Activated CD4-positive, alpha-beta T cell treated with anti-CD3 and anti-CD28 coated beads, Interleukin-2, amount 10 ng/mL, durations not matched to agents 24 days and 14 days (primary cell): ENCODE data around the gene DHX29. TPM values are rescaled to one million over a fixed set of nuclear protein-coding genes. Genes with fewer than 3 reads are reported as not detected.
"Not testable (repeated sequence)": the region's sequence is repeated elsewhere in the genome, so short reads cannot be mapped to it uniquely, and the experiment has no call there.

ENCODE experiments used
- DNase-seq: peaks from one replicate; pipeline ENCODE4 v3.0.0; 2022
- H3K27ac Mint-ChIP-seq: one replicate; pipeline ENCODE4 v1.8.0; 2022; ENCODE audit warnings: mild to moderate bottlenecking, mixed read lengths
- H3K27me3 Mint-ChIP-seq: one replicate; pipeline ENCODE4 v1.8.0; 2022; ENCODE audit warnings: mixed read lengths
- H3K36me3 Mint-ChIP-seq: one replicate; pipeline ENCODE4 v1.8.0; 2022; ENCODE audit warnings: low read depth, mild to moderate bottlenecking, mixed read lengths
- H3K4me1 Mint-ChIP-seq: one replicate; pipeline ENCODE4 v1.8.0; 2021; ENCODE audit warnings: mixed read lengths
- H3K4me3 Mint-ChIP-seq: one replicate; pipeline ENCODE4 v1.8.0; 2022; ENCODE audit warnings: mild to moderate bottlenecking, moderate library complexity, mixed read lengths
- H3K9me3 Mint-ChIP-seq: one replicate; pipeline ENCODE4 v1.8.0; 2021; ENCODE audit warnings: mixed read lengths
- intact Hi-C: fragments of 100-400 bp; cut with micrococcal nuclease; formaldehyde crosslinking; loops from one replicate; pipeline ENCODE4 v1.15.1; 2023
- total RNA-seq: library from RNA; stranded (reverse); gene quantifications from 2 replicates; pipeline ENCODE4 v1.2.3, GENCODE V29; 2022

DHX29 gene
- total RNA-seq, 1 donor from 2014 or later = 18.0 TPM

DNA sequence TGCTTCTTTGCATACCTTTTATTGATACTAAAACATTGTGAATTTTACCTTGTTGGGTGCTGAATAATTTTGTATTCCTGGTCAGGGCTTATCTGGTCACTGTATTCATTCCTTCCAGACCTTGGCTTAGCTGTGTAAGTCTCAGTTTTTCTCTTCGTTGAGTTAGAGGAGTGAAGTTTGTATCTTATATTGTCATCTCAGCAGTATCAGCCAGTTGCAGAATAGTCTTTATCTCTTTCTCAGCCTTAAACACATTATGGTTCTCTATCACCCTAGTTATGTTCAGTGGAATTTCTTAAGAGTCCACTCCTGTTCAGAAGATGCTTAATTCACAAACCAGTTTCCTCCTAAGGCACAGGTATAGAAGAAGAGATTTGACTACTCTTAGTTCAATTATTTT, 25.5 kb upstream of the DHX29 start:
- Mint-ChIP-seq H3K4me1 (peaks cover 18% of the 10 kb centered on the region), H3K4me3 (no peak overlapping the region), H3K27me3 (no peaks in the 10 kb centered on the region), H3K9me3 (no peaks in the 10 kb centered on the region), H3K36me3 (peaks cover 58% of the 10 kb centered on the region), H3K27ac (peak overlapping the region; percentile 22)
- DNase-seq = no peak
- intact Hi-C loops = loop anchor here (10.0 kb wide), 2 partner anchors 202 to 572 kb away; partner anchors contain the start of gene PLPP1

- H3K9me3 Mint-ChIP-seq = no peaks in the 10 kb centered on the region
- intact Hi-C loops = loop anchor here (10.0 kb wide), 2 partner anchors 203 to 573 kb away; partner anchors contain the start of gene PLPP1
- no peak overlapping the region for H3K4me3 Mint-ChIP-seq
- DNase-seq = no peak
- peaks cover 62% of the 10 kb centered on the region for H3K36me3 Mint-ChIP-seq
- H3K4me1 Mint-ChIP-seq = peaks cover 25% of the 10 kb centered on the region
- no peak overlapping the region for H3K27ac Mint-ChIP-seq
- H3K27me3 Mint-ChIP-seq = no peaks in the 10 kb centered on the region
These were observed 23.8 kb upstream of the DHX29 start for GRCh38 chr5:55331321-55331720.

DNA sequence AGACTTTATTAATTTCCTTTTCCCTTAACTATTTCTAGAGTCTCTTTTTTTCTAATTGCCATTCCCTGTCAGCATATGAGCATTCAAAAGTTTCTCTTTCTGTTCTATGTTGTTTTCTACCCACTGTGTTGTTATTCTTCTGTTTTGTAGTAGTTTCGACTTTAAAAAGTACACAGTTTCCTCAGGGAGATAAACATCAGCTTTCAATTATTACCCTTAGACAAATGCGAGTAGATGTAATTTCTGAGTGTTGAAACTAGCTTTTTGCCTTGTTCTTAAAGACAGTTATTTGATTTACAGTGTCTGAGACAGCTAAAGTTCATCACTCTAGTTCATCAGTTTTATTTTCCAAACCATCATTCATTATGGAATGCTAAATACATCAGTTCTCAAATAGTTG, 19.8 kb upstream of the DHX29 start:
- H3K27me3 Mint-ChIP-seq = no peaks in the 10 kb centered on the region
- intact Hi-C loops = no loop called here
- peaks cover 53% of the 10 kb centered on the region for H3K36me3 Mint-ChIP-seq
- H3K9me3 Mint-ChIP-seq = no peaks in the 10 kb centered on the region
- H3K4me1 Mint-ChIP-seq = peaks cover 25% of the 10 kb centered on the region
- DNase-seq = no peak
- peak overlapping the region; percentile 47 for H3K4me3 Mint-ChIP-seq
- peak overlapping the region; percentile 59 for H3K27ac Mint-ChIP-seq

- H3K36me3 Mint-ChIP-seq = peaks cover 40% of the 10 kb centered on the region
- H3K27ac Mint-ChIP-seq = no peak overlapping the region
- intact Hi-C loops = loop anchor here (2.0 kb wide), 1 partner anchor 365 kb away; no protein-coding TSS in a partner anchor
- H3K27me3 Mint-ChIP-seq = no peaks in the 10 kb centered on the region
- H3K4me1 Mint-ChIP-seq = peaks cover 20% of the 10 kb centered on the region
- no peak for DNase-seq
- no peak overlapping the region for H3K4me3 Mint-ChIP-seq
- no peaks in the 10 kb centered on the region for H3K9me3 Mint-ChIP-seq
These were observed 18.1 kb upstream of the DHX29 start for GRCh38 chr5:55325621-55326020.

DNA sequence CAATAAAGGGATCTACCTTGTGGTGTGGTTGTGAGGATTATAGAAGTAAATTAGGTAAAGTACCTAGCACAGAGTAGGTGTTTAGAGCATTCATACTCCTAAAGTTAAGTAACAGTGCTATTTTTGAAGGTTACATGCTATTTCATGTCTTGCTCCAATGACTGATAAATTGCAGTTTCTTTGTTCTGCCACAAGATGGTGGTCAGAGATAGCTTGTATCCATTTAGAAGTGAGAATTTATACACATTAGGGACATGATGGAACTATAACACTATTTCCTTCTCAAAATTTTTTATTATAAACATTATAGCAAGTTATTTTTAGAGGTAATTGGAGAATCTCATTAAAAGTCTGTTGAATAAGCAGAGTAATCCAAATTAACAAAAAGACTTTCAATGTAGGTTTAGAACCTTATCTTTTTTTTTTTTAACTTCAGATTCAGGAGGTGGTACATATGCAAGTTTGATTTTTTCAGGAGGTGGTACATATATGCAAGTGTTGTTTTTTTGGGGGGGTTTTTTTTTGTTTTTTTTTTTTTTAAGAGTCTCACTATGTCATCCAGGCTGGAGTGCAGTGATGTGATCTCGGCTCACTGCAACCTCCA, 17.4 kb upstream of the DHX29 start:
- peaks cover 15% of the 10 kb centered on the region for H3K4me1 Mint-ChIP-seq
- H3K4me3 Mint-ChIP-seq = no peak overlapping the region
- H3K27ac Mint-ChIP-seq = no peak overlapping the region
- peaks cover 34% of the 10 kb centered on the region for H3K36me3 Mint-ChIP-seq
- H3K9me3 Mint-ChIP-seq = no peaks in the 10 kb centered on the region
- intact Hi-C loops = loop anchor here (2.0 kb wide), 1 partner anchor 366 kb away; no protein-coding TSS in a partner anchor
- H3K27me3 Mint-ChIP-seq = no peaks in the 10 kb centered on the region
- peak; percentile 68 for DNase-seq

GRCh38 chr5:55324006-55324405, 16.5 kb upstream of the DHX29 start:
- intact Hi-C loops = loop anchor here (2.0 kb wide), 1 partner anchor 367 kb away; no protein-coding TSS in a partner anchor
- H3K4me3 Mint-ChIP-seq = no peak overlapping the region
- no peaks in the 10 kb centered on the region for H3K27me3 Mint-ChIP-seq

DNA sequence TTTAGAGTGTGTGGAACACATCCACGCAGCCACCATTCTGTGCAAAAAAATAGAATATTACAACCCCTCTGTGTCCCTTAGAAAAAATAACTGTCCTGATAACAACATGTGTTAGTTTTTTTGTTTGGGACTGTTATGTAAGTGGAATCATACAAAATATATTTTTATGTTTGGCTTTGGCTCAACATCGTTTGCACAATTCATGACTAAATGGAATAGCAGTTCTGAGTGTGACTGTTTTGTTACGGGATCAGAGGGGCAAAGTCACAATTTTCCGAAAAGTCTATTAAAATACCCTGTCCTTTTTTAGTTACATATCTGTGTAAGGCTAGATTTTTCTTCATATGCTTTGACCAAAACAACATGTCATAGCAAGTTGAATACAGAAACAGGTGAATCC, 13.1 kb upstream of the DHX29 start:
- H3K4me1 Mint-ChIP-seq = peaks cover 15% of the 10 kb centered on the region
- H3K27me3 Mint-ChIP-seq = no peaks in the 10 kb centered on the region
- no peak overlapping the region for H3K27ac Mint-ChIP-seq
- peaks cover 44% of the 10 kb centered on the region for H3K36me3 Mint-ChIP-seq
- intact Hi-C loops = no loop called here
- no peak overlapping the region for H3K4me3 Mint-ChIP-seq
- peaks cover 9% of the 10 kb centered on the region for H3K9me3 Mint-ChIP-seq
- no peak for DNase-seq

More at GRCh38 chr5:55324006-55324405, 16.5 kb upstream of the DHX29 start:
- DNase-seq = no peak
- Mint-ChIP-seq H3K4me1 (peaks cover 14% of the 10 kb centered on the region), H3K27ac (no peak overlapping the region), H3K36me3 (peaks cover 29% of the 10 kb centered on the region), H3K9me3 (no peaks in the 10 kb centered on the region)

GRCh38 chr5:55319491-55319890, 12.0 kb upstream of the DHX29 start:
- no peak for DNase-seq
- no peaks in the 10 kb centered on the region for H3K27me3 Mint-ChIP-seq
- no peak overlapping the region for H3K27ac Mint-ChIP-seq
- peaks cover 9% of the 10 kb centered on the region for H3K9me3 Mint-ChIP-seq
- H3K4me3 Mint-ChIP-seq = no peak overlapping the region
- intact Hi-C loops = no loop called here
- H3K36me3 Mint-ChIP-seq = peaks cover 43% of the 10 kb centered on the region
- H3K4me1 Mint-ChIP-seq = peaks cover 16% of the 10 kb centered on the region

DNA sequence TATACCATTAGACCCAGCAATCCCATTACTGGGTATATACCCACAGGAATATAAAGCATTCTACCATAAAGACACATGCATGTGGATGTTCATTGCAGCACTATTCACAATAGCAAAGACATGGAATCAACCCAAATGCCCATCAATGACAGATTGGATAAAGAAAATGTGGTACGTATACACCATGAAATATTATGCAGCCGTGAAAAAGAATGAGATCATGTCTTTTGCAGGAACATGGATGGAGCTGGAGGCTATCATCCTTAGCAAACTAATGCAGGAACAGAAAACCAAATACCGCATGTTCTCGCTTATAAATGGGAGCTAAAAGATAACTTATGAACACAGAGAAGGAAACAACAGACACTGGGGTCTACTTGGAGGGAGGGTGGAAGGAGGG, 10.7 kb upstream of the DHX29 start:
- H3K27me3 Mint-ChIP-seq, DNase-seq, intact Hi-C loops, H3K27ac Mint-ChIP-seq, H3K9me3 Mint-ChIP-seq, H3K4me3 Mint-ChIP-seq: not testable (repeated sequence)
- Mint-ChIP-seq H3K36me3 (peaks cover 46% of the 10 kb centered on the region), H3K4me1 (peaks cover 25% of the 10 kb centered on the region)

GRCh38 chr5:55316837-55317236, 9.3 kb upstream of the DHX29 start:
- H3K9me3 Mint-ChIP-seq = peaks cover 9% of the 10 kb centered on the region
- peaks cover 30% of the 10 kb centered on the region for H3K4me1 Mint-ChIP-seq
- intact Hi-C loops = no loop called here
- no peak overlapping the region for H3K4me3 Mint-ChIP-seq
- DNase-seq = no peak
- H3K36me3 Mint-ChIP-seq = peaks cover 48% of the 10 kb centered on the region
- no peaks in the 10 kb centered on the region for H3K27me3 Mint-ChIP-seq
- no peak overlapping the region for H3K27ac Mint-ChIP-seq

DNA sequence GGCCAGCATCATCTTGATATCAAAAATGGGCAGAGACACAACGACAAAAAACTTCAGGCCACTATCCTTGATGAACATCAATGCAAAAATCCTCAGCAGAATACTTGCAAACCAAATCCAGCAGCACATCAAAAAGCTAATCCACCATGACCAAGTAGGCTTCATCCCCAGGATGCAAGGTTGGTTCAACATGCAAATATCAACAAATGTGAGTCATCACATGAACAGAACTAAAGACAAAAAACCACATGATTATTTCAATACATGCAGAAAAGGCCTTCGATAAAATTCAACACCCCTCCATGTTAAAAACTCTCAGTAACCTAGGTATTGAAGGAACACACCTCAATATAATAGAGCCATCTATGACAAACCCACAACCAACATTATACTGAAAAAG, 8.8 kb upstream of the DHX29 start:
- intact Hi-C loops = no loop called here
- peaks cover 51% of the 10 kb centered on the region for H3K36me3 Mint-ChIP-seq
- H3K9me3 Mint-ChIP-seq = peaks cover 9% of the 10 kb centered on the region
- no peak for DNase-seq
- no peak overlapping the region for H3K27ac Mint-ChIP-seq
- no peaks in the 10 kb centered on the region for H3K27me3 Mint-ChIP-seq
- no peak overlapping the region for H3K4me3 Mint-ChIP-seq
- H3K4me1 Mint-ChIP-seq = peaks cover 33% of the 10 kb centered on the region

DNA sequence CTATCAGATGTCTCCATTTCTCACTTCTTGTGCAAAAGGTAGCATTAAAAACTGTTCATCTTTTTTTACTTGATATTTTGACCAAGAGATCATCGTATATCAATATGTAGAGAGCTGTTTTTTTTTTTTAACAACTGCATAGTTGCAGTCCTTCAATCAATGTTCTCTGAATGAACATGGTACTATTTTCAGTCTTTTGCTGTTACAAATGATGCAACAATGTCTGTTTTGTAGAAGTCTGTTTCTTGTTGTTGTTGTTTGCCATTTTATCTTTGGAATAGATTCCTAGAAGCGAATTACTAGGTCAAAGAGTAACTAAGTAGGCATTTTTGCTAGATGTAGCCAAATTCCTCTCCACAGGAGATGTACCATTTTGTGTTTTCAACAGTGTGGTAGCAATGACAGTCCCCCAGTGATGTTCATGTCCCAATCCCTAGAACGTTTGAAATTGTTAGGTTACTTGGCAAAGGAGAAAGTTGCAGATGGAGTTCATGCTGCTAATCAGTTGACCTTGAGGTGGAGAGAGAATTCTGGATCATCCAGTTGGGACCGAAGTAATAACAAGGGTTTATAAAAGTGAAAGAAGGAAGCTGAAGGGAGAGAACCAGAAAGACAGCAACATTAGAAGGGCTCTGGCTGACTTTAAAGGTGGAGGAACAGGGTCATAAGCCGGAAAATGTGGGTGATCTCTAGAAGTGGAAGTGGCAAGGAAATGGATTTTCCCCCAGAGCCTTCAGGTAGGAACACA, 6.5 kb upstream of the DHX29 start:
- no peak for DNase-seq
- Mint-ChIP-seq H3K4me1 (peaks cover 38% of the 10 kb centered on the region), H3K4me3 (no peak overlapping the region), H3K36me3 (peaks cover 57% of the 10 kb centered on the region), H3K9me3 (peaks cover 9% of the 10 kb centered on the region), H3K27me3 (no peaks in the 10 kb centered on the region), H3K27ac (no peak overlapping the region)
- intact Hi-C loops = no loop called here

GRCh38 chr5:55308254-55308836, 851 bp upstream of the DHX29 start:
- H3K4me3 Mint-ChIP-seq = no peak overlapping the region
- no peak overlapping the region for H3K27ac Mint-ChIP-seq
- H3K9me3 Mint-ChIP-seq = no peaks in the 10 kb centered on the region
- H3K4me1 Mint-ChIP-seq = peaks cover 21% of the 10 kb centered on the region
- H3K27me3 Mint-ChIP-seq = no peaks in the 10 kb centered on the region
- DNase-seq = no peak
- intact Hi-C loops = loop anchor here (5.0 kb wide), 1 partner anchor 76 kb away; the partner anchor contains the start of gene CCNO
- H3K36me3 Mint-ChIP-seq = peaks cover 23% of the 10 kb centered on the region
